WERI-Rb-1 (cell line): Measurements from ENCODE around the gene PLEKHO1.
"Not testable (repeated sequence)": the region's sequence is repeated elsewhere in the genome, so short reads cannot be mapped to it uniquely, and the experiment has no call there.

Experiments used
- DNase-seq: peaks from one replicate; pipeline ENCODE4 v3.0.0-alpha.2; 2020
- H3K27ac ChIP-seq: fragments of 250-450 bp; sonication (Bioruptor Pico); 2 replicates; pipeline ENCODE4 v1.5.1; 2020; ENCODE audit warnings: mild to moderate bottlenecking, moderate library complexity
- H3K27me3 ChIP-seq: fragments of 250-450 bp; sonication (Bioruptor Pico); 2 replicates; pipeline ENCODE4 v1.5.1; 2021; ENCODE audit warnings: mild to moderate bottlenecking, low read depth, moderate library complexity; ENCODE audit not compliant: insufficient read depth, severe bottlenecking
- H3K36me3 ChIP-seq: fragments of 250-450 bp; sonication (Bioruptor Pico); 2 replicates; pipeline ENCODE4 v1.5.1; 2020; ENCODE audit warnings: mild to moderate bottlenecking, moderate library complexity
- H3K4me3 ChIP-seq: 2 replicates; pipeline ENCODE4 v1.5.1; 2011; ENCODE audit warnings: low read depth, mild to moderate bottlenecking, control low read depth, low read length
- H3K9me3 ChIP-seq: fragments of 250-450 bp; sonication (Bioruptor Pico); 2 replicates; pipeline ENCODE4 v1.5.1; 2021; ENCODE audit warnings: mild to moderate bottlenecking, moderate library complexity; ENCODE audit not compliant: severe bottlenecking
- TF ChIP-seq, protein P1 (sequence below): IDR thresholded peaks from 2 replicates; pipeline ENCODE4 v1.5.1; 2011; ENCODE audit warnings: low read depth, mild to moderate bottlenecking, control low read depth, inconsistent platforms, low read length

PLEKHO1 gene

DNA sequence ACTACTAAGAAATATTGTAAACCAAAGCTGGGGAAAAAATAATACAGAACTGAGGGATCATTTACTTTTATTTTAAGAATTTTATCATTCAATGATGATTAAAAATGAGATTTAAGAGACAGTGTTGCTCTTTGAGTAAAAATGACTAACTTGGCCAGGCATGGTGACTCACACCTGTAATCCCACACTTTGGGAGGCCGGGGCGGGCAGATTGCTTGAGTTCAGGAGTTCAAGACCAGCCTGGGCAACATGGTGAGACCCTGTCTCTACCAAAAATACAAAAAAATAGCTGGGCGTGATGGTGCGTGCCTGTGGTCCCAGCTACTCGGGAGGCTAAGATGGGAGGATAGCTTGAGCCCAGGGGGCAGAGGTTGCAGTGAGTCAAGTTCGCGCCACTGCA lies 21.8 kb upstream of the PLEKHO1 start:
- TF ChIP-seq, protein P1, sequence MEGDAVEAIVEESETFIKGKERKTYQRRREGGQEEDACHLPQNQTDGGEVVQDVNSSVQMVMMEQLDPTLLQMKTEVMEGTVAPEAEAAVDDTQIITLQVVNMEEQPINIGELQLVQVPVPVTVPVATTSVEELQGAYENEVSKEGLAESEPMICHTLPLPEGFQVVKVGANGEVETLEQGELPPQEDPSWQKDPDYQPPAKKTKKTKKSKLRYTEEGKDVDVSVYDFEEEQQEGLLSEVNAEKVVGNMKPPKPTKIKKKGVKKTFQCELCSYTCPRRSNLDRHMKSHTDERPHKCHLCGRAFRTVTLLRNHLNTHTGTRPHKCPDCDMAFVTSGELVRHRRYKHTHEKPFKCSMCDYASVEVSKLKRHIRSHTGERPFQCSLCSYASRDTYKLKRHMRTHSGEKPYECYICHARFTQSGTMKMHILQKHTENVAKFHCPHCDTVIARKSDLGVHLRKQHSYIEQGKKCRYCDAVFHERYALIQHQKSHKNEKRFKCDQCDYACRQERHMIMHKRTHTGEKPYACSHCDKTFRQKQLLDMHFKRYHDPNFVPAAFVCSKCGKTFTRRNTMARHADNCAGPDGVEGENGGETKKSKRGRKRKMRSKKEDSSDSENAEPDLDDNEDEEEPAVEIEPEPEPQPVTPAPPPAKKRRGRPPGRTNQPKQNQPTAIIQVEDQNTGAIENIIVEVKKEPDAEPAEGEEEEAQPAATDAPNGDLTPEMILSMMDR = no peak
- Histone ChIP-seq H3K36me3 (peaks cover 10% of the 10 kb centered on the region), H3K27ac (no peak overlapping the region), H3K9me3 (no peaks in the 10 kb centered on the region), H3K27me3 (no peaks in the 10 kb centered on the region), H3K4me3 (no peak overlapping the region)
- DNase-seq = no peak

DNA sequence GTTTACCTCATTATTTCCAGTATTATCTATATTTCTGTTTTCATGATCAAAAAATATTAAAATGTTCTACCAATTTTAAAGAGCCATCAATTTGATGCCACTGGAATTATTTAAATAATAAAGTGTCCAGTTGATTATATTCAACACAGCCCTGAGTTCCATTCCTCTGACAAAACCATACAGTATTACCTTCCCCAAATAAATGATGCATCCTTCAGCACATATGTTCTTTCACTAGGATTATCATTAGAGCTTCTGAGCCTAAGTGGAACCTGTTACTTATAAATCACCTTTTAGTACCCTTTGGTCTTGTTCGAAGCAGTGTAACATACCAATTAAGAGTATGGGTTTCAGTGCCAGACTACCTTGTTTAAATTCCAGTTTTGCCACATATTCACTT lies 17.3 kb upstream of the PLEKHO1 start:
- Histone ChIP-seq H3K27ac (no peak overlapping the region), H3K4me3 (no peak overlapping the region), H3K27me3 (no peaks in the 10 kb centered on the region), H3K9me3 (no peaks in the 10 kb centered on the region), H3K36me3 (peaks cover 12% of the 10 kb centered on the region)
- DNase-seq = no peak
- TF ChIP-seq, protein P1 = no peak

DNA sequence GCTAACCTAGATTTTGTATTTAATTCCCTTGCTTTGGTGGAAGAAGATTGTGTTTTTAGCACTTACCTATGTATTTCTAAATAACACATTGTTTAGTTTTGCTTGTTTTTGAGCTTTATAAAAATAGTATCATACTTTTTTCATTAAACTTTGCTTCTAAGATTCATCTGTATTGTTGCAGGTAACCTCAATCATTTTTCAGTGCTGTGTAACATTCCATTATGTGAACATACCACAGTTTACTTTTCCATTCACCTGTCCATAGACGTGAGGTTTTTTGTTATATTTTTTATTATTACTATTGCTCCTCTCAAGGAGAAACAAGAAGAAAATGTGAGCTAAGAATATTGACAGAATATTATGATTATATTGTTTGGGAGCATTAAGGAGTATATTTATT lies 15.2 kb upstream of the PLEKHO1 start:
- Histone ChIP-seq H3K27ac (no peak overlapping the region), H3K36me3 (peaks cover 12% of the 10 kb centered on the region), H3K4me3 (no peak overlapping the region), H3K9me3 (no peaks in the 10 kb centered on the region), H3K27me3 (no peaks in the 10 kb centered on the region)
- TF ChIP-seq, protein P1 = no peak
- DNase-seq = no peak

DNA sequence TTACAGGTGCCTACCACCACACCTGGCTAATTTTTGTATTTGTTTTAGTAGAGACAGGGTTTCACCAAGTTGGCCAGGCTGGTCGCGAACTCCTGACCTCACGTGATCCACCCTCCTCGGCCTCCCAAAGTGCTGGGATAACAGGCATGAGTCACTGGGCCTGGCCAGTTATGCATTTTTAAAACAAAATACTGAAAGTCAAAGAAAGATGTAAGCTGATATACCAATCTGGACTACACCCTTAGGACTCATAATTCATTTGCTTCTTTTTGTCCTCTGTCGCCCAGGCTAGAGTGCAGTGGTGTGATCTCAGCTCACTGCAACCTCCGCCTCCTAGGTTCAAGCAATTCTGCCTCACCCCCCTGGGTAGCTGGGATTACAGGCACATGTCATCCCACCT lies 14.3 kb upstream of the PLEKHO1 start:
- not testable (repeated sequence) for H3K4me3 ChIP-seq, H3K27me3 ChIP-seq, DNase-seq, H3K9me3 ChIP-seq, H3K27ac ChIP-seq
- H3K36me3 ChIP-seq = peaks cover 10% of the 10 kb centered on the region

DNA sequence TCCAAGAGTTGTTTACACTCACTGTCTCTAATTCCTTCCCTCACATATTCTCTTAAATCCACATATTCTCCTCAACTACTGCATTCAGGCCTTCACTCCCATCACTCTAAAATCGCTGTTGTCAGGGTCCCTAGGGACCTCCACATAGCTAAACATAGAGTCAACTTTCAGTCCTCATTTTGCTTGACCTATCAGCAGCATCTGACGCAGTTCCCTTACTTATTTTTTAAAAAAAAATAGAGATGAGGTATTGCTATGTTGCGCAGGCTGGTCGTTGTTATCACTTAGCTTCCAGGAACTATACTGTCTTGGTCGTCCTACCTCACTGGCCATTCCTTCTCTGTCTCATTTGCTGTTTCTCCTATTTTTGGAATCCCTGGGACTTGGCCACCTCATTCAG lies 11.7 kb upstream of the PLEKHO1 start:
- no peaks in the 10 kb centered on the region for H3K9me3 ChIP-seq
- H3K4me3 ChIP-seq = no peak overlapping the region
- H3K36me3 ChIP-seq = peaks cover 8% of the 10 kb centered on the region
- no peak overlapping the region for H3K27ac ChIP-seq
- TF ChIP-seq, protein P1 = no peak
- DNase-seq = no peak
- H3K27me3 ChIP-seq = no peaks in the 10 kb centered on the region

DNA sequence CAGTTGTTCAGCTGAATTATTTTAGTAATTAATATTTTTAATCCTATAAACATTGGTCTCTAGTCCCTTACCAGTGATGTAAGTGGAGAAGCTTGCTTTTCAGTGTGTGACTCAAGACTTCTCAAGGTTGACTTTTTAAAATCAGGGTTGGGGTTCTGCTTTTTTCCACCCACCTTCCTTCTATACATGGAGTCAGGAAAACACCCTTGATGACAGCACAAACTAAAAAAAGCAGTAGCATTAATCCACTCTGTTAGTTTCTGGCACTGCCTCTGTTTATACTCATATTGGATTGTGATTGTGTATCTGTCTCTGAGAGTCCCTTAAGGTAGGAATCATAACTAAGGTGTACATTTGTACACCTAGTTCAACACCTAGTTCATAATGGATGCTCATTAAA lies 8.3 kb upstream of the PLEKHO1 start:
- TF ChIP-seq, protein P1 = no peak
- no peaks in the 10 kb centered on the region for H3K27me3 ChIP-seq
- H3K4me3 ChIP-seq = no peak overlapping the region
- H3K9me3 ChIP-seq = no peaks in the 10 kb centered on the region
- no peak overlapping the region for H3K27ac ChIP-seq
- H3K36me3 ChIP-seq = no peaks in the 10 kb centered on the region; the same call in 1 of the 2 replicates
- DNase-seq = no peak
